A549 treated with AZD9567 at 1 μM for 4 hours (cell line): ENCODE data around the gene FBN1. TPM values are rescaled to one million over a fixed set of nuclear protein-coding genes. Genes with fewer than 3 reads are reported as not detected.

Experiments used
- total RNA-seq: library from RNA; stranded (reverse); fragments of 200-300 nt; extraction: Qiagen RNA extraction; gene quantifications from 5 replicates; pipeline ENCODE4 v1.2.3, GENCODE V29; 2022; ENCODE audit not compliant: insufficient read depth

FBN1 gene
- total RNA-seq, result 5.9 to 7.8 TPM (median 6.8 TPM) in 5 replicates

GRCh38 chr15:48645558-48646330 is at the start of gene FBN1:
Gene FBN1, minus strand, starts transcription at chr15:48645709. Its CDS starts 940 bp downstream, at chr15:48644769.

Other genes with a start within 250 kb of the FBN1 start
- 2.6 to 25.8 TPM (median 3.9 TPM) in 5 replicates for gene CEP152, start 165.4 kb upstream of the FBN1 start, total RNA-seq
- gene EID1, start 232.4 kb upstream of the FBN1 start, total RNA-seq, result 96.7 to 110 TPM (median 104 TPM) in 5 replicates